Breast epithelium (tissue), 4 donors: ENCODE measurements around the gene LYSMD1. TPM values are rescaled to one million over a fixed set of nuclear protein-coding genes. Genes with fewer than 3 reads are reported as not detected.

Experiments used
- DNase-seq, 2 donors: peaks; one replicate each; pipeline ENCODE4 v3.0.0-alpha.2; 2019; ENCODE audit warnings: low spot score in 2 of 2
- H3K27ac ChIP-seq, 2 donors: fragments of 200-600 bp; sonication (generic) in 1 of 2; one replicate each; pipeline ENCODE4 v1.5.1; 2016 to 2019; ENCODE audit warnings: mild to moderate bottlenecking in 1 of 2
- H3K27me3 ChIP-seq, 2 donors: fragments of 200-600 bp; sonication (generic) in 1 of 2; one replicate each; pipeline versions ENCODE4 v1.5.1 to v1.6.0; 2017 to 2019; ENCODE audit warnings: control low read depth in 1 of 2, mild to moderate bottlenecking in 1 of 2
- H3K36me3 ChIP-seq: fragments of 200-600 bp; one replicate; pipeline ENCODE4 v1.5.1; 2019
- H3K4me1 ChIP-seq, 2 donors: fragments of 200-600 bp; sonication (generic); one replicate each; pipeline ENCODE4 v1.5.1; 2016 to 2019; ENCODE audit warnings: control low read depth in 1 of 2
- H3K4me3 ChIP-seq, 3 donors: fragments of 200-600 bp; sonication (generic); 1 replicate in 2 of 3; 2 replicates in 1 of 3; pipeline ENCODE4 v1.5.1; 2016 to 2019; ENCODE audit warnings: mild to moderate bottlenecking in 3 of 3, moderate library complexity in 2 of 3
- H3K9me3 ChIP-seq, 2 donors: fragments of 200-600 bp; sonication (generic) in 1 of 2; one replicate each; pipeline ENCODE4 v1.5.1; 2016 to 2019; ENCODE audit warnings: control low read depth in 1 of 2
- CTCF ChIP-seq, 3 donors: fragments of 450-650 bp; IDR thresholded peaks; one replicate each; pipeline ENCODE4 v1.5.1; 2016 to 2017; ENCODE audit warnings: antibody characterized with exemption in 3 of 3, mild to moderate bottlenecking in 3 of 3, moderate library complexity in 3 of 3
- POLR2A ChIP-seq: fragments of 450-650 bp; IDR thresholded peaks from one replicate; pipeline ENCODE4 v1.6.1; 2016; ENCODE audit warnings: antibody characterized with exemption, mild to moderate bottlenecking, moderate library complexity
- POLR2AphosphoS5 ChIP-seq, 3 donors: sonication (generic); formaldehyde crosslinking; IDR thresholded peaks; one replicate each; pipeline ENCODE4 v1.6.1; 2017; ENCODE audit warnings: antibody characterized with exemption in 3 of 3
- intact Hi-C: fragments of 100-400 bp; cut with DNase I; formaldehyde crosslinking; loops from one replicate; pipeline ENCODE4 v1.15.1; 2023; ENCODE audit warnings: low total_unique reads
- total RNA-seq, 3 donors: library from RNA; depleted of rRNA; stranded (reverse); fragments of >200 nt; gene quantifications; one replicate each; pipeline ENCODE4 v1.1.0, GENCODE V29; 2016

Gene LYSMD1
- total RNA-seq, 3 donors from 2014 or later = 11.7 to 17.0 (median 14.8) TPM

DNA sequence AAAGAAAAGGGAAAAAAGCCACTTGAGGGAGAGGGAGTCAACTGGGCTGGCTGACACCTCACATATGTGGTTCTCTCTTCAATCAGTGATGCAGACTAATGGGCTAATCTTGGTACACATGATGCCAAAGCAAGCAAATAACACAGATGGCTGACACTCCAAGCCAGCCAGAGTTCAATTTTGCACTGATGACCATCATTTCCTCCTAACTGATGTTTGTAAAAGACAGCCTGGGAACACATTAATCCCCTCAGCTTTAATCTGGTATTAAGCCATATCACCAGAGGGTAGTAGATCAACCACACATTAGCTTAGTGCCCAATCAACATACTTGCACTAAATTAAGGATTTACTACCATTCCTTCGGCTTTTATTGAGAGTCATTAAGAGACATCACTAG lies 21.5 kb upstream of the LYSMD1 start:
- DNase-seq = no peak
- Histone ChIP-seq H3K36me3 (no peaks in the 10 kb centered on the region), H3K4me1 (peaks cover 0 to 12% of the 10 kb centered on the region in 2 donors), H3K27ac (no peak overlapping the region), H3K4me3 (no peak overlapping the region), H3K27me3 (no peaks in the 10 kb centered on the region), H3K9me3 (no peaks in the 10 kb centered on the region)
- no peak for TF ChIP-seq CTCF (IDR thresholded peaks at IDR 0.05)
- intact Hi-C loops = no loop called here

DNA sequence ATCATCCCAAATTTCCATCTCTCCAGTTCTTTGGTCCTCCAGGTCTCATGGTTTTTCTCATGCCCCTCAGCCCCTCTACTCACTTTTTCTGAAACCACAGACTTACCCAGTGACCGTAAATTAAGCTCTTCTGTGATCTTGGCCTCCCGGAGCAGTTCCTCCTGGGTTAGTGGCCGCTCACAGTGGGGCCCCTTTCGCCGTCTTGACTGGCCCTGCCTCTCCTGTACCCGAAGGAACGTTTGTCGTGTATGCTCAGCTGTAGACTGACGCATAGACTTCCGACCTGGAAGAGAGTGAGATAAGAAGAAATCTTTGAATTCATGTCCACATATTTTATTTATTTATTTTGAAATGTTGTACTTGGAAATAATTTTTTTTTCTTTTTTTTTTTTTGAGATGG lies 18.5 kb upstream of the LYSMD1 start:
- Histone ChIP-seq H3K27me3 (no peaks in the 10 kb centered on the region), H3K27ac (no peak overlapping the region), H3K4me3 (no peak overlapping the region), H3K36me3 (no peaks in the 10 kb centered on the region), H3K4me1 (peaks cover 0 to 10% of the 10 kb centered on the region in 2 donors), H3K9me3 (no peaks in the 10 kb centered on the region)
- no peak for DNase-seq
- TF ChIP-seq CTCF (IDR thresholded peaks at IDR 0.05) (no peak), POLR2A (no peak), POLR2AphosphoS5 (IDR thresholded peaks at IDR 0.05) (no peak)
- intact Hi-C loops = no loop called here

GRCh38 chr1:151176514-151177045 lies 10.9 kb upstream of the LYSMD1 start:
- H3K4me1 ChIP-seq = no peaks in the 10 kb centered on the region
- DNase-seq = no peak
- H3K9me3 ChIP-seq = no peaks in the 10 kb centered on the region
- intact Hi-C loops = no loop called here
- no peaks in the 10 kb centered on the region for H3K36me3 ChIP-seq
- TF ChIP-seq CTCF (IDR thresholded peaks at IDR 0.05) (no peak), POLR2AphosphoS5 (IDR thresholded peaks at IDR 0.05) (no peak)
- no peaks in the 10 kb centered on the region for H3K27me3 ChIP-seq
- no peak overlapping the region for H3K4me3 ChIP-seq
- H3K27ac ChIP-seq = no peak overlapping the region

GRCh38 chr1:151175863-151176262 lies 10.2 kb upstream of the LYSMD1 start, which contains the start of gene TMOD4:
TSS of gene TMOD4 (minus strand) at chr1:151175981. CDS start at chr1:151174875, 1,106 bp downstream.
- no peak for DNase-seq
- Histone ChIP-seq H3K9me3 (no peaks in the 10 kb centered on the region), H3K4me1 (no peaks in the 10 kb centered on the region), H3K36me3 (no peaks in the 10 kb centered on the region), H3K27ac (no peak within 1 kb of the TSS), H3K27me3 (no peaks in the 10 kb centered on the region), H3K4me3 (no peak within 1 kb of the TSS)
- intact Hi-C loops = no loop called here
- TF ChIP-seq CTCF (IDR thresholded peaks at IDR 0.05) (peak in 1 of 3 donors; percentile 13), POLR2AphosphoS5 (IDR thresholded peaks at IDR 0.05) (no peak), POLR2A (no peak)

DNA sequence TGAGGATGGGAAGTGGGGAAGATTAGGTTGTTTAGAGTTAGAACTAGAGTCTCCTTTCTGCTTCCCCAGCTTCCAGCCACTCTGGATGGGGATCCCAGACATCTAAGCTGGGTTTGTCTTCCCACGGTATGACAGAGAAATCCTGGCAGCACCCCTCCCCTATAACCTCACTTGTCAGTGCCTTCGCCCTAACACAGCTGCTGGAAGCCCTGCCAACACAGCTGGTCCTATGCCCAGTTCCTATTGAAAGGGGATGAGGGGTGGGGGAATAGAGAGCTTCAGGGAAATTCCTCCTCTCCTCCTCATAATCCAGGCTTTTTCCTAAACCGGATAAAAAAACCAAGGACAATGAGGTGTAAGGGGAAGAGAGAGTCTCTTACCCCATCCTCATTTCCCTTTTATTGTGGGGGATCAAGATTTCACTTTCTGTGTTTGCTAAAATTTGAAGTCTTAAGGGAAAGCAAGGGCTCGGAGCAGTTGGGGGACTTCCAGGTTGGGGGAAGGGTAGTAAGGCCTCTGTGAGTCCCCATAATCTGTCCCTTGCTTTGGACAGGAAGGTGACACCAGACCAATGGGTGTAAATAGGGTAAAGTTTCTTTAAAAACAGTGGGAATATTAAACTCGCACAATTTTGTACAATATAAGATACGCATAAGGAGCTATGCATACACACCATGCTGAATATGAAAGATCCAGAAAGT lies 9.5 kb upstream of the LYSMD1 start:
- H3K27ac ChIP-seq = no peak overlapping the region
- intact Hi-C loops = no loop called here
- H3K4me3 ChIP-seq = no peak overlapping the region
- TF ChIP-seq POLR2AphosphoS5 (IDR thresholded peaks at IDR 0.05) (no peak), CTCF (IDR thresholded peaks at IDR 0.05) (no peak), POLR2A (no peak)
- no peaks in the 10 kb centered on the region for H3K36me3 ChIP-seq
- no peak for DNase-seq
- no peaks in the 10 kb centered on the region for H3K9me3 ChIP-seq
- H3K4me1 ChIP-seq = no peaks in the 10 kb centered on the region
- no peaks in the 10 kb centered on the region for H3K27me3 ChIP-seq
